OCI-LY1 (cell line): ENCODE data around the gene WNT6.

Source experiments
- H2AFZ ChIP-seq: fragments of 200-600 bp; sonication (generic), shearing (Covaris generic); 2 replicates; pipeline ENCODE4 v1.6.0; 2014; ENCODE audit warnings: antibody characterized with exemption, mild to moderate bottlenecking, low read length
- H3F3A ChIP-seq: fragments of 200-600 bp; sonication (generic), shearing (Covaris generic); 2 replicates; pipeline ENCODE4 v1.6.0; 2014; ENCODE audit warnings: mild to moderate bottlenecking, antibody characterized with exemption, low read length, moderate library complexity; ENCODE audit not compliant: insufficient read depth
- H3K27ac ChIP-seq: fragments of 200-600 bp; sonication (generic); 2 replicates; pipeline ENCODE4 v1.5.1; 2014; ENCODE audit warnings: low read length, mixed run types, mild to moderate bottlenecking, low read depth; ENCODE audit not compliant: poor library complexity, severe bottlenecking
- H3K27me3 ChIP-seq: fragments of 200-600 bp; sonication (generic); 2 replicates; pipeline ENCODE4 v1.6.0; 2014; ENCODE audit warnings: antibody characterized with exemption, mild to moderate bottlenecking, low read length, moderate library complexity; ENCODE audit not compliant: insufficient read depth
- H3K36me3 ChIP-seq: fragments of 200-600 bp; sonication (generic); 2 replicates; pipeline ENCODE4 v1.6.1; 2014; ENCODE audit warnings: mild to moderate bottlenecking, antibody characterized with exemption, low read length, moderate library complexity, mixed read lengths; ENCODE audit not compliant: insufficient read depth
- H3K4me1 ChIP-seq: fragments of 200-600 bp; sonication (generic); 2 replicates; pipeline ENCODE4 v1.5.1; 2014; ENCODE audit warnings: mild to moderate bottlenecking, low read length, moderate library complexity; ENCODE audit not compliant: insufficient read depth, severe bottlenecking
- H3K4me2 ChIP-seq: fragments of 200-600 bp; sonication (generic), shearing (Covaris generic); 2 replicates; pipeline ENCODE4 v1.6.1; 2014; ENCODE audit warnings: low read length
- H3K4me3 ChIP-seq: fragments of 200-600 bp; sonication (generic); 2 replicates; pipeline ENCODE4 v1.5.1; 2014; ENCODE audit warnings: low read length, low read depth, mild to moderate bottlenecking, mixed read lengths; ENCODE audit not compliant: poor library complexity, severe bottlenecking
- H3K79me2 ChIP-seq: fragments of 200-600 bp; shearing (Covaris generic); 2 replicates; pipeline ENCODE4 v1.6.1; 2016; ENCODE audit warnings: mixed run types, low read length, mixed read lengths; ENCODE audit not compliant: insufficient read depth
- H3K9ac ChIP-seq: fragments of 200-600 bp; sonication (generic), shearing (Covaris generic); 2 replicates; pipeline ENCODE4 v1.6.1; 2014; ENCODE audit warnings: mild to moderate bottlenecking, low read length, mixed read lengths
- H3K9me2 ChIP-seq: fragments of 200-600 bp; sonication (generic), shearing (Covaris generic); 2 replicates; pipeline ENCODE4 v1.6.1; 2014; ENCODE audit warnings: low read depth, mild to moderate bottlenecking, low read length, mixed read lengths
- H3K9me3 ChIP-seq: fragments of 200-600 bp; shearing (Covaris generic); 2 replicates; pipeline ENCODE4 v1.6.1; 2014; ENCODE audit warnings: low read length, mixed read lengths
- H4K20me1 ChIP-seq: fragments of 200-600 bp; sonication (generic), shearing (Covaris generic); 2 replicates; pipeline ENCODE4 v1.6.0; 2016; ENCODE audit warnings: mild to moderate bottlenecking, low read length; ENCODE audit not compliant: insufficient read depth
- EZH2 ChIP-seq: fragments of 200-600 bp; sonication (generic), shearing (Covaris generic); IDR thresholded peaks from 2 replicates; pipeline ENCODE4 v1.8.0; 2017; ENCODE audit warnings: borderline replicate concordance, mixed run types, mild to moderate bottlenecking, antibody characterized with exemption, low read length, moderate library complexity, mixed read lengths
- TF ChIP-seq, protein P1 (sequence below): fragments of 200-600 bp; sonication (generic), shearing (Covaris generic); IDR thresholded peaks from 2 replicates; pipeline ENCODE4 v1.5.1; 2017; ENCODE audit warnings: mild to moderate bottlenecking, antibody characterized with exemption, low read length, moderate library complexity, mixed read lengths

Gene WNT6

DNA sequence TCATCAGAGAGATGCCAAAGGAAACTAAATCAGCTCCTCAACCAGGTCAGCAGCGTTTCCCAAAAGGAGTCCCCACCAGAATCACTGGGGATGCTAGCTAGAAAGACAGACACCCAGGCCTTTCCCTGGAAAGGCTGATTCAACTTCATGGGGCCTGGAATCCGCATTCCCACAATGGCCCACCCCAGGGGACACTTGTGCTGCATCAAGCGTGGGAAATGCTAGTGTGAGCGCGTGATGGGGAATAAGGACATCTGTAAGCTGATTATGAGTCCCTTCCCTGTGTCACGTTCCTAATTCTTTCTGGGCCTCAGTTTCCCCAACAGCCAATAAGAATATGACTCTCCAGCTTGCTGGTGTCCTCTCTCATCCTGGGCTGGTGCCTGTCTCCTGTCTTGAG, 18.9 kb downstream of the WNT6 start:
- Histone ChIP-seq H3K4me2 (peak overlapping the region; percentile 40; the same call in 1 of the 2 replicates), H2AFZ (no peak overlapping the region)

DNA sequence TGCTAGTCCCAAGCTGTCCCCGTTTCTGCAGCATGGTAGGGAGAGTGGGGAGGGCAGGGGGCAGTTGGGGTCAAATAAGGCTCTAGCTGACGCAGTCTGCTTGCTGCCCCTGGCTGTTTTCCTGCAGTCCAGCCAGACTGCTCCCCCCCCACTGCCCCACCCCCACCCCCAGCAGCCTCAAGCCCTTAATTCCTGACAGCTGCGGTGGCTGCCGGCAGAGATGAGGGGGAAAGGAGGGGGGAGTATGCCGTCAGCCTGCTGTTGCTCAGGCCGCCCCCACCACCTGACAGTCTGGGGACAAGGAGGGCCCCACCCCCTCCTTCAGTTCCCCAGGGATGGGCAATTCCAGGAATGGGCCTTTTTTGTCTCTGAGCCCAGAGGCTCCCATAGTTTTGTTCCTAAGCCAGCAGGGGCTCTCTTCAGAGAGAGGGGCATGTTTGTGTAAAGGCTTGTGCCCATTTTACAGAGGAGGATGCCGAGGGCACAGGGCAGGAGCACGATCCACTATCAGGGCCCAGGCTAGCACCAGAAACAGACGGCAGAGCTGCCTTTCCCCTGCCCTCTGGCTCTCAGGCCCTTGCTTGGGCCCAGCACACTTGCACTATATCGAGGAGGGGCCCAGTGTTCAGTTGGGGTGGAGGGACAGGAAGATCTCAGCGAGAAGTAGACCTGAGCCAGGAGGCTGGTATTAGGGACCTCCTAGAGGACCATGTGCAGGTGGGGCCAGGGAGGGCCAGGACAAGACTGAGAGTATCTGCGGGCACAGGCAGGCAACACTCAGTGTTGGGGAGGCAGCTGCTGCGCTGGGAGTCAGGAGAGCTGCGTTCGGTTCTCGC, 19.5 kb downstream of the WNT6 start:
- no peak overlapping the region for H2AFZ ChIP-seq
- no peaks in the 10 kb centered on the region for H3K9me2 ChIP-seq
- H3K4me2 ChIP-seq: peak overlapping the region; percentile 62
- no peaks in the 10 kb centered on the region for H3K9me3 ChIP-seq
- TF ChIP-seq, protein P1, sequence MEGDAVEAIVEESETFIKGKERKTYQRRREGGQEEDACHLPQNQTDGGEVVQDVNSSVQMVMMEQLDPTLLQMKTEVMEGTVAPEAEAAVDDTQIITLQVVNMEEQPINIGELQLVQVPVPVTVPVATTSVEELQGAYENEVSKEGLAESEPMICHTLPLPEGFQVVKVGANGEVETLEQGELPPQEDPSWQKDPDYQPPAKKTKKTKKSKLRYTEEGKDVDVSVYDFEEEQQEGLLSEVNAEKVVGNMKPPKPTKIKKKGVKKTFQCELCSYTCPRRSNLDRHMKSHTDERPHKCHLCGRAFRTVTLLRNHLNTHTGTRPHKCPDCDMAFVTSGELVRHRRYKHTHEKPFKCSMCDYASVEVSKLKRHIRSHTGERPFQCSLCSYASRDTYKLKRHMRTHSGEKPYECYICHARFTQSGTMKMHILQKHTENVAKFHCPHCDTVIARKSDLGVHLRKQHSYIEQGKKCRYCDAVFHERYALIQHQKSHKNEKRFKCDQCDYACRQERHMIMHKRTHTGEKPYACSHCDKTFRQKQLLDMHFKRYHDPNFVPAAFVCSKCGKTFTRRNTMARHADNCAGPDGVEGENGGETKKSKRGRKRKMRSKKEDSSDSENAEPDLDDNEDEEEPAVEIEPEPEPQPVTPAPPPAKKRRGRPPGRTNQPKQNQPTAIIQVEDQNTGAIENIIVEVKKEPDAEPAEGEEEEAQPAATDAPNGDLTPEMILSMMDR: no peak
- no peak for TF ChIP-seq EZH2
- peak overlapping the region; percentile 63 for H3K4me3 ChIP-seq
- no peaks in the 10 kb centered on the region for H3K36me3 ChIP-seq
- no peaks in the 10 kb centered on the region for H3F3A ChIP-seq
- H3K27ac ChIP-seq: peak overlapping the region; percentile 89
- no peaks in the 10 kb centered on the region for H3K79me2 ChIP-seq
- H3K9ac ChIP-seq: peak overlapping the region; percentile 35; the same call in 1 of the 2 replicates
- H3K4me1 ChIP-seq: peaks cover 70% of the 10 kb centered on the region
- H3K27me3 ChIP-seq: peaks cover 5% of the 10 kb centered on the region; the same call in 1 of the 2 replicates
- no peaks in the 10 kb centered on the region for H4K20me1 ChIP-seq

More for the DNA sequence above, 18.9 kb downstream of the WNT6 start:
- Histone ChIP-seq H3K9ac (peak overlapping the region; percentile 8; the same call in 1 of the 2 replicates), H3K4me1 (peaks cover 65% of the 10 kb centered on the region), H3K27me3 (peaks cover 5% of the 10 kb centered on the region; the same call in 1 of the 2 replicates), H3K79me2 (no peaks in the 10 kb centered on the region), H3K27ac (peak overlapping the region; percentile 89), H3K9me3 (no peaks in the 10 kb centered on the region), H3F3A (no peaks in the 10 kb centered on the region), H3K4me3 (no peak overlapping the region), H4K20me1 (no peaks in the 10 kb centered on the region), H3K9me2 (no peaks in the 10 kb centered on the region), H3K36me3 (no peaks in the 10 kb centered on the region)
- no peak for TF ChIP-seq EZH2
- TF ChIP-seq, protein P1: no peak

DNA sequence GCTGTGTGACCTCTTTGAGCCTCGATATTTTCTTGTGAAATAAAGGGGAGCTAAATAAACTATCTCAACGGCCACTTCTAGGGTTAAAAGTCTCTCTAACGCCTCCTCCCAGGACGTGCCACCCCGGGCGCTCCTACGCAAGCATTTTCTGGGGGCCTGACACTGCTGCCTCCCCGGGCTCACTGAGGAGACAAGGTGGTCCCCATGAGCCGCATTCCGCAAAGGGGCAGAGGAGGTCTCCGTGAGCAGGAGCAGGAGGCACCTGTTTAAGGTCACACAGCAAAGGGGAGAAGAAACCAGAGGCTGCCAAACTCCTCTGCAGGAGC, 20.1 kb downstream of the WNT6 start:
- no peak overlapping the region for H2AFZ ChIP-seq

More for the DNA sequence above, 20.1 kb downstream of the WNT6 start:
- Histone ChIP-seq H3K4me1 (peaks cover 76% of the 10 kb centered on the region), H3K4me3 (peak overlapping the region; percentile 63), H3K27me3 (no peaks in the 10 kb centered on the region; the same call in 1 of the 2 replicates), H3K36me3 (no peaks in the 10 kb centered on the region; the same call in 1 of the 2 replicates), H3K27ac (peak overlapping the region; percentile 89), H3K9ac (peak overlapping the region; percentile 35; the same call in 1 of the 2 replicates), H3K4me2 (peak overlapping the region; percentile 62), H3F3A (no peaks in the 10 kb centered on the region), H3K9me2 (no peaks in the 10 kb centered on the region), H4K20me1 (no peaks in the 10 kb centered on the region), H3K79me2 (no peaks in the 10 kb centered on the region), H3K9me3 (no peaks in the 10 kb centered on the region)
- TF ChIP-seq, protein P1: no peak
- TF ChIP-seq EZH2: no peak
